HL-60 (cell line): ENCODE results near the gene C16orf54.
"Not testable (repeated sequence)": the region's sequence is repeated elsewhere in the genome, so short reads cannot be mapped to it uniquely, and the experiment has no call there.

Experiments
- CTCF ChIP-seq: IDR thresholded peaks from one replicate; pipeline ENCODE4 v1.5.1; 2011; ENCODE audit warnings: low read length, control low read depth, inconsistent platforms; ENCODE audit not compliant: insufficient read depth
- POLR2AphosphoS5 ChIP-seq: IDR thresholded peaks from 2 replicates; pipeline ENCODE4 v1.6.1; 2012; ENCODE audit warnings: low read depth
- TF ChIP-seq, protein P1 (sequence below): IDR thresholded peaks from 2 replicates; pipeline ENCODE4 v1.6.1; 2012; ENCODE audit warnings: low read depth; ENCODE audit not compliant: insufficient replicate concordance

DNA sequence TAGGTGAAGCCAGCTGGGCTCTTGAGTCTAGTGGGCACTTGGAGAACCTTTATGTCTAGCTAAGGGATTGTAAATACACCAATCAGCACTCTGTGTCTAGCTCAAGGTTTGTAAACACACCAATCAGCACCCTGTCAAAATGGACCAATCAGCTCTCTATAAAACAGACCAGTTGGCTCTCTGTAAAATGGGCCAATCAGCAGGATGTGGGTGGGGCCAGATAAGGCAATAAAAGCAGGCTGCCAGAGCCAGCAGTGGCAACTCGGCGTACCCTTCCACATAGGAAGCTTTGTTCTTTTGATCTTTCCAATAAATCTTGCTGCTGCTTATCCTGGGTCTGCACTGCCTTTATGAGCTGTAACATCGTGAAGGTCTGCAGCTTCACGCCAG, 3.0 kb upstream of the C16orf54 start:
- not testable (repeated sequence) for TF ChIP-seq CTCF, POLR2AphosphoS5
- TF ChIP-seq, protein P1, sequence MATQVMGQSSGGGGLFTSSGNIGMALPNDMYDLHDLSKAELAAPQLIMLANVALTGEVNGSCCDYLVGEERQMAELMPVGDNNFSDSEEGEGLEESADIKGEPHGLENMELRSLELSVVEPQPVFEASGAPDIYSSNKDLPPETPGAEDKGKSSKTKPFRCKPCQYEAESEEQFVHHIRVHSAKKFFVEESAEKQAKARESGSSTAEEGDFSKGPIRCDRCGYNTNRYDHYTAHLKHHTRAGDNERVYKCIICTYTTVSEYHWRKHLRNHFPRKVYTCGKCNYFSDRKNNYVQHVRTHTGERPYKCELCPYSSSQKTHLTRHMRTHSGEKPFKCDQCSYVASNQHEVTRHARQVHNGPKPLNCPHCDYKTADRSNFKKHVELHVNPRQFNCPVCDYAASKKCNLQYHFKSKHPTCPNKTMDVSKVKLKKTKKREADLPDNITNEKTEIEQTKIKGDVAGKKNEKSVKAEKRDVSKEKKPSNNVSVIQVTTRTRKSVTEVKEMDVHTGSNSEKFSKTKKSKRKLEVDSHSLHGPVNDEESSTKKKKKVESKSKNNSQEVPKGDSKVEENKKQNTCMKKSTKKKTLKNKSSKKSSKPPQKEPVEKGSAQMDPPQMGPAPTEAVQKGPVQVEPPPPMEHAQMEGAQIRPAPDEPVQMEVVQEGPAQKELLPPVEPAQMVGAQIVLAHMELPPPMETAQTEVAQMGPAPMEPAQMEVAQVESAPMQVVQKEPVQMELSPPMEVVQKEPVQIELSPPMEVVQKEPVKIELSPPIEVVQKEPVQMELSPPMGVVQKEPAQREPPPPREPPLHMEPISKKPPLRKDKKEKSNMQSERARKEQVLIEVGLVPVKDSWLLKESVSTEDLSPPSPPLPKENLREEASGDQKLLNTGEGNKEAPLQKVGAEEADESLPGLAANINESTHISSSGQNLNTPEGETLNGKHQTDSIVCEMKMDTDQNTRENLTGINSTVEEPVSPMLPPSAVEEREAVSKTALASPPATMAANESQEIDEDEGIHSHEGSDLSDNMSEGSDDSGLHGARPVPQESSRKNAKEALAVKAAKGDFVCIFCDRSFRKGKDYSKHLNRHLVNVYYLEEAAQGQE, result not testable (repeated sequence)
